Prostate gland (tissue), 2 donors: ENCODE measurements around the gene BCAS3.

Source experiments
- POLR2A ChIP-seq: fragments of 450-650 bp; IDR thresholded peaks from one replicate; pipeline ENCODE4 v1.6.1; 2016; ENCODE audit warnings: antibody characterized with exemption, mild to moderate bottlenecking
- TF ChIP-seq, protein P1 (sequence below), 4 experiments: fragments of 200-600 bp in 2 of 4; fragments of 450-650 bp in 2 of 4; sonication (generic) in 2 of 4; IDR thresholded peaks; 1 replicate in 3 of 4; 2 replicates in 1 of 4; pipeline ENCODE4 v1.5.1; 2016 to 2019; ENCODE audit warnings: antibody characterized with exemption in 4 of 4, mild to moderate bottlenecking in 2 of 4, moderate library complexity in 2 of 4

DNA sequence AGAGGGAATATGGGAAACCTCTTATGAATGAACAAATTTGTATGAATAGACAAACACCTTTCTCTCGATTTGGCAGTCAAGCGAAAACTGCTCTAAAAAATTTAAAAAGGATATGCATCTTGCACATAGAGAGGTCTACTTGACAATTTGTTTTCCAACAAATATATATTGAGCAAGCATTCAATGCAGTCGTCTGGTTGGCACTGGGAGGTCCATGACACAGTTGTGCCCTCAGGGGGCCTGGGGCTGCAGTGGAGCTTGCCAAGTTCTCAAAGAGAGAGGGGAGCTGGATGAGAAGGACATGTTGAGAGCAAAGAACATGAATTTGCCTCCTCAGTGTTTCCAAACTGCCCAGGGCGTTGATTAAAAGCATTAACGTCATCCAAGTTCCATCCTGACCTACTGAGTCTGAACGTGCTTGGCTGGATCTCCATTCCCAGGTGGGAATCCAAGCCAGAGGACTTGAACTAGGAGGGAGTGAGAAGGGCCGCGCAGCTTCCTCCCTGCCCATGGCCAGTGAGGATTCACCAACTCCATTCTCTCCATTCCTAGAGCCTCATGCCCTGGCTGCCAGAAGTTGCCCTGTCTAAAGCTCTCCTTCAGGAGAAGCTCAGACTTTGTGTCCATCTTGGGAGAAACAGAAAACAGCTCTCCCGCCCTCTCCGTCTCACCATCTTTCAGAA lies 746.5 kb downstream of the BCAS3 start:
- TF ChIP-seq, protein P1, sequence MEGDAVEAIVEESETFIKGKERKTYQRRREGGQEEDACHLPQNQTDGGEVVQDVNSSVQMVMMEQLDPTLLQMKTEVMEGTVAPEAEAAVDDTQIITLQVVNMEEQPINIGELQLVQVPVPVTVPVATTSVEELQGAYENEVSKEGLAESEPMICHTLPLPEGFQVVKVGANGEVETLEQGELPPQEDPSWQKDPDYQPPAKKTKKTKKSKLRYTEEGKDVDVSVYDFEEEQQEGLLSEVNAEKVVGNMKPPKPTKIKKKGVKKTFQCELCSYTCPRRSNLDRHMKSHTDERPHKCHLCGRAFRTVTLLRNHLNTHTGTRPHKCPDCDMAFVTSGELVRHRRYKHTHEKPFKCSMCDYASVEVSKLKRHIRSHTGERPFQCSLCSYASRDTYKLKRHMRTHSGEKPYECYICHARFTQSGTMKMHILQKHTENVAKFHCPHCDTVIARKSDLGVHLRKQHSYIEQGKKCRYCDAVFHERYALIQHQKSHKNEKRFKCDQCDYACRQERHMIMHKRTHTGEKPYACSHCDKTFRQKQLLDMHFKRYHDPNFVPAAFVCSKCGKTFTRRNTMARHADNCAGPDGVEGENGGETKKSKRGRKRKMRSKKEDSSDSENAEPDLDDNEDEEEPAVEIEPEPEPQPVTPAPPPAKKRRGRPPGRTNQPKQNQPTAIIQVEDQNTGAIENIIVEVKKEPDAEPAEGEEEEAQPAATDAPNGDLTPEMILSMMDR (IDR thresholded peaks at IDR 0.05) = no peak
- TF ChIP-seq POLR2A = no peak
